HCT116 (cell line): ENCODE measurements around the gene VSTM2L.

ENCODE experiments used
- CBX3 ChIP-seq: IDR thresholded peaks from 2 replicates; pipeline ENCODE4 v1.6.1; 2012; ENCODE audit warnings: low read depth
- CEBPB ChIP-seq: IDR thresholded peaks from 2 replicates; pipeline ENCODE4 v1.6.1; 2012; ENCODE audit warnings: low read depth
- CTCF ChIP-seq, 3 experiments: fragments of 200-600 bp in 1 of 3; sonication (generic) in 1 of 3; IDR thresholded peaks in 2 of 3; conservative IDR thresholded peaks in 1 of 3; 2 replicates each; pipeline ENCODE4 v1.5.1; 2012 to 2017; ENCODE audit warnings: low read depth in 2 of 3, low read length in 2 of 3, antibody characterized with exemption in 1 of 3, borderline replicate concordance in 1 of 3, control low read depth in 1 of 3, mild to moderate bottlenecking in 1 of 3, mixed read lengths in 1 of 3, mixed run types in 1 of 3, moderate library complexity in 1 of 3; ENCODE audit not compliant: insufficient read depth in 1 of 3
- EZH2 ChIP-seq: fragments of 200-600 bp; sonication (generic); IDR thresholded peaks from 2 replicates; pipeline ENCODE4 v1.6.1; 2017; ENCODE audit warnings: antibody characterized with exemption, mixed run types
- EZH2phosphoT487 ChIP-seq: fragments of 200-600 bp; IDR thresholded peaks from 2 replicates; pipeline ENCODE4 v1.6.1; 2018; ENCODE audit warnings: antibody characterized with exemption, borderline replicate concordance
- JUND ChIP-seq: IDR thresholded peaks from 2 replicates; pipeline ENCODE4 v1.6.1; 2012
- MAX ChIP-seq: IDR thresholded peaks from 2 replicates; pipeline ENCODE4 v1.6.1; 2012
- POLR2A ChIP-seq: IDR thresholded peaks from 2 replicates; pipeline ENCODE4 v1.7.0; 2011; ENCODE audit warnings: borderline replicate concordance; ENCODE audit not compliant: insufficient read depth, insufficient read length; ENCODE audit errors: extremely low read depth
- RAD21 ChIP-seq: IDR thresholded peaks from 2 replicates; pipeline ENCODE4 v1.6.1; 2012; ENCODE audit warnings: low read depth, mild to moderate bottlenecking
- REST ChIP-seq: IDR thresholded peaks from 2 replicates; pipeline ENCODE4 v1.6.1; 2012; ENCODE audit warnings: low read depth
- SP1 ChIP-seq: IDR thresholded peaks from 2 replicates; pipeline ENCODE4 v1.6.1; 2012; ENCODE audit warnings: low read depth
- SRF ChIP-seq: IDR thresholded peaks from 2 replicates; pipeline ENCODE4 v1.6.1; 2012; ENCODE audit warnings: low read depth
- TCF7L2 ChIP-seq: IDR thresholded peaks from 2 replicates; pipeline ENCODE4 v1.7.0; 2011; ENCODE audit warnings: borderline replicate concordance, inconsistent platforms; ENCODE audit not compliant: insufficient read depth, insufficient read length; ENCODE audit errors: extremely low read depth
- ZBTB33 ChIP-seq: IDR thresholded peaks from 2 replicates; pipeline ENCODE4 v1.6.1; 2011; ENCODE audit warnings: mild to moderate bottlenecking, low read length, moderate library complexity; ENCODE audit not compliant: insufficient replicate concordance; ENCODE audit errors: extremely low read depth

- TF ChIP-seq CTCF (IDR thresholded peaks at IDR 0.05 in 2 of 3, conservative IDR thresholded peaks at IDR 0.05 in 1 of 3; ENCODE audit: borderline replicate concordance in 1 of 3, insufficient read depth in 1 of 3, low read depth in 2 of 3, low read length in 2 of 3): no peak
- TF ChIP-seq EZH2phosphoT487: no peak
- TF ChIP-seq POLR2A: no peak
- no peak for TF ChIP-seq ZBTB33
- TF ChIP-seq JUND: no peak
- no peak for TF ChIP-seq REST
- no peak for TF ChIP-seq MAX
- TF ChIP-seq EZH2: no peak
- no peak for TF ChIP-seq CBX3
- no peak for TF ChIP-seq RAD21
- no peak for TF ChIP-seq SP1
- no peak for TF ChIP-seq SRF
- TF ChIP-seq TCF7L2: no peak
- no peak for TF ChIP-seq CEBPB
Measured at GRCh38 chr20:37888641-37889040, 14.3 kb upstream of the VSTM2L start.
